Activated naive CD8-positive, alpha-beta T cell treated with anti-CD3 and anti-CD28 coated beads, Interleukin-2, amount 10 ng/mL, durations not matched to agents 7 days and 5 days (primary cell): ENCODE results near the gene KAZN. TPM values are rescaled to one million over a fixed set of nuclear protein-coding genes. Genes with fewer than 3 reads are reported as not detected.

Experiments used
- ATAC-seq: fragments of 150-1000 bp; cut with Tn5 transposase; one replicate; pipeline ENCODE4 v1.10.0; 2021; ENCODE audit warnings: low read depth, moderate library complexity
- POLR2A ChIA-PET: fragments of 350-600 bp; sonication (Branson Sonifier 250); formaldehyde crosslinking; loops from one replicate; lab custom pipeline; 2021; ENCODE audit warnings: antibody characterized with exemption; lab: Charles Lee
- DNase-seq: peaks from one replicate; pipeline ENCODE4 v3.0.0; 2021
- H3K27ac Mint-ChIP-seq: one replicate; pipeline ENCODE4 v1.8.0; 2022; ENCODE audit warnings: mild to moderate bottlenecking, mixed read lengths
- H3K27me3 Mint-ChIP-seq: one replicate; pipeline ENCODE4 v1.8.0; 2022; ENCODE audit warnings: mild to moderate bottlenecking, moderate library complexity, mixed read lengths
- H3K36me3 Mint-ChIP-seq: one replicate; pipeline ENCODE4 v1.8.0; 2021; ENCODE audit warnings: mild to moderate bottlenecking, mixed read lengths
- H3K4me1 Mint-ChIP-seq: one replicate; pipeline ENCODE4 v1.8.0; 2021; ENCODE audit warnings: mixed read lengths
- H3K4me3 Mint-ChIP-seq: one replicate; pipeline ENCODE4 v1.8.0; 2022; ENCODE audit warnings: mild to moderate bottlenecking, moderate library complexity, mixed read lengths
- H3K9me3 Mint-ChIP-seq: one replicate; pipeline ENCODE4 v1.8.0; 2021; ENCODE audit warnings: mixed read lengths
- total RNA-seq, 2 experiments: library from RNA; stranded (reverse); gene quantifications; one replicate each; pipeline ENCODE4 v1.2.3, GENCODE V29; 2021

KAZN gene
- total RNA-seq, 2 experiments from 2014 or later = 0.91 to 1.4 TPM

DNA sequence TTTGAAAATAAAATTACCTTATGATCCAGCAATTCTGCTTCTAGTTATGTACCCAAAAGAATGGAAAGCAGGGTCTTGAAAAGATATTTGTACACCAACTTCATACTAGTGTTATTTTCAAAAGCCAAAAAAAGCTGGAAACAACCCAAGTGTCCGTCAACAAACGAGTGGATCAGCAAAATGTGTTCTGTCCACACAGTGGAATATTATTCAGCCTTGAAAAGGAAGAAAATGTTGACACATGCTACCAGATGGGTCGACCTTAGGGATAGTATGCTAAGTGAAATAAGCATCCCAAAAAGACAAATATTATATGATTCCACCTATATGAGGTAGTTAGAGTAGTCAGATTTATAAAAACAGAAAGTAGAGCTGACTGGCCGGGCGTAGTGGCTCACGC is 65.3 kb downstream of the KAZN start:
- POLR2A ChIA-PET = no interaction called here
- DNase-seq (no peak), ATAC-seq (no peak)
- Mint-ChIP-seq H3K9me3 (no peaks in the 10 kb centered on the region), H3K36me3 (no peaks in the 10 kb centered on the region), H3K27ac (no peak overlapping the region), H3K27me3 (peaks cover 2% of the 10 kb centered on the region), H3K4me3 (no peak overlapping the region), H3K4me1 (no peaks in the 10 kb centered on the region)

DNA sequence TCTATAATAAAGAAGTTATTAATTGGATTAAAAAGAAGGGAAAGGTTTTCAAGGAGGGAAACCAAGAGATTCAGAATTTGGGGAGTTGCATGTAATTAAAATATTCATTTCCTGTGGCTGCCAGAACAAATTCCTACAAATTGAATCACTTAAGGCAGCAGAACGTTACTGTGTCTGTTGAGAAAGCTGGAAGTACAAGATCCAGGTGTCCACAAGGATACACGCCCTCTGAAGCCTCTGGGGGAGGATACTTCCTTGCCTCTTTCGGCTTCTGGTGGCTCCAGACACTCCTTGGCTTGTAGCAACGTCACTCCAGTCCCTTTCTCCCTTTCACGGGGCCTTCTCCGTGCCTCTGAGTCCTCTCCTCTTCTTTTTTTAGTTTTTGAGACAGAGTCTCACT is 67.9 kb downstream of the KAZN start:
- H3K4me1 Mint-ChIP-seq = no peaks in the 10 kb centered on the region
- no peaks in the 10 kb centered on the region for H3K9me3 Mint-ChIP-seq
- H3K27ac Mint-ChIP-seq = no peak overlapping the region
- H3K4me3 Mint-ChIP-seq = no peak overlapping the region
- POLR2A ChIA-PET = no interaction called here
- DNase-seq (no peak), ATAC-seq (no peak)
- peaks cover 2% of the 10 kb centered on the region for H3K27me3 Mint-ChIP-seq
- H3K36me3 Mint-ChIP-seq = no peaks in the 10 kb centered on the region

DNA sequence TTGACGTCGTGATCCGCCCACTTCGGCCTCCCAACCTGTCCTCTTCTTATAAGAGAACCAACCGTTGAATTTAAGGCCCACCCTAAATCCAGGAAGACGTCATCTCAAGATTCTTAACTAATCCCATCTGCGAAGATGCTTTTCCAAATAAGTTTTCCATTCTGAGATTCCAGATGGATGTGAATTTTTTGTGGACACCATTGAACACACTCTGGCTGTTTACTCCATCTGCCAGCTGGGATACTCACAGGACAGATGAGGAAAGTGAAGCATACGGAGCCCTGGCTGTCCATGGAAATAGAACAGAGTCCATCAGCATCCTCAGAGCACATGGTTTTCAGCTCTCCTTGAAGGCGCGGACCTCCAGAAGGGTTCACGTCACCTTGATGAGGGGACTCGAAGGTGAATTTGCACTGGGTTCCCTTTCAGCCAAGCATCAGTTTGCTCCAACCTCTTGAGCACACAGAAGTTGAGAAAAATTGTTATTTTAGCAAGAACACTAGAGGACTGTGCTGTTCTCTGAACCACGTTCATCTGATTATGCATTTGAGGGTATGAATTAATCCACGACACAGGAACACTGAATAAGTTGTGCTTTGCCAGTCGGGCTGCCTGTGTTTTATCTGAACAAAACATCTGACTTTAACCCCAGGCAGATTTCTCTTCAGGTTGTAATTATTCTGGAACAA is 68.6 kb downstream of the KAZN start:
- POLR2A ChIA-PET = no interaction called here
- H3K27me3 Mint-ChIP-seq = peaks cover 2% of the 10 kb centered on the region
- H3K27ac Mint-ChIP-seq = no peak overlapping the region
- DNase-seq (no peak), ATAC-seq (no peak)
- H3K4me1 Mint-ChIP-seq = no peaks in the 10 kb centered on the region
- no peak overlapping the region for H3K4me3 Mint-ChIP-seq
- no peaks in the 10 kb centered on the region for H3K9me3 Mint-ChIP-seq
- no peaks in the 10 kb centered on the region for H3K36me3 Mint-ChIP-seq

DNA sequence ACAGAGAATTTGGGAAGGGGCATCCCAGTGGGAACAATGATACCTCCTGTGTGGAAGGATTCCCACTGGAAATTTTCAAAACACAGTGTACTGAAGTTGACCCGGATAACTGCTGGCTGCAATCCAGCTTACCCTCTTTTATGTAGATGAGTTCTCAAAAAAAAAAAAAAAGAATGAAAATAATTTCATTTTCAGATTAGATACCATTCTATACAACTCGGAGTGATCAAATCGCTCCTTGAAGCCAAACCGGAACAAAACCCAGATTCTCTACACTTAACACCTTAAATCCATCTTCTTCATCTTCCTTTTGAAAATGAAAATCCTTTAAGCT is 69.1 kb downstream of the KAZN start:
- Mint-ChIP-seq H3K9me3 (no peaks in the 10 kb centered on the region), H3K27ac (no peak overlapping the region), H3K4me3 (no peak overlapping the region), H3K27me3 (peaks cover 2% of the 10 kb centered on the region), H3K4me1 (no peaks in the 10 kb centered on the region), H3K36me3 (no peaks in the 10 kb centered on the region)
- DNase-seq (no peak), ATAC-seq (no peak)
- POLR2A ChIA-PET = no interaction called here

DNA sequence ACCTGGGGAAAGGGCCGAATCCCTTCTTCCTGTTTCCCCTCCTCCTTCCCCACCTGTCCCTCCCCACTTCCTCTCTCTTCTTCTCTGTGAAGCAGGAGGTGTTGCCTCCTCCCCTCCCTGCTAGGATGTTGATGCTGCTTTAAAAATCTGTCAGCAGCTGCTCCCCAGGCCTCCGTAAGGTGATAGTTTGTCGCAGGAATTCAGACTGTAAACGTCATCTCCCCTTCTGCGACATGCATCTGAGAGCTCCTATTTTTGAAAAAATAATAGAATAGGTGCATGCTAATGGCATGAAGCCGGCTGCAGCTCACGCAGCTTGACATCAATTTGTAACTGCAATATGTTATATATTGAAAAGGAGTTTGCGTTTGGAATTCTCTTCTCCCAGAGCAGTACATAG is 70.1 kb downstream of the KAZN start:
- Mint-ChIP-seq H3K9me3 (no peaks in the 10 kb centered on the region), H3K27ac (no peak overlapping the region), H3K27me3 (peaks cover 2% of the 10 kb centered on the region), H3K4me1 (no peaks in the 10 kb centered on the region), H3K36me3 (no peaks in the 10 kb centered on the region), H3K4me3 (no peak overlapping the region)
- ATAC-seq (no peak), DNase-seq (no peak)
- POLR2A ChIA-PET = no interaction called here

GRCh38 chr1:14672005-14672404 is 73.5 kb downstream of the KAZN start:
- Mint-ChIP-seq H3K27ac (no peak overlapping the region), H3K36me3 (no peaks in the 10 kb centered on the region), H3K27me3 (peaks cover 2% of the 10 kb centered on the region), H3K4me3 (no peak overlapping the region), H3K9me3 (no peaks in the 10 kb centered on the region), H3K4me1 (no peaks in the 10 kb centered on the region)
- POLR2A ChIA-PET = no interaction called here
- DNase-seq (no peak), ATAC-seq (no peak)

GRCh38 chr1:14674030-14674429 is 75.5 kb downstream of the KAZN start:
- H3K27ac Mint-ChIP-seq = no peak overlapping the region
- H3K27me3 Mint-ChIP-seq = peaks cover 2% of the 10 kb centered on the region
- H3K4me1 Mint-ChIP-seq = no peaks in the 10 kb centered on the region
- no peak for ATAC-seq
- H3K4me3 Mint-ChIP-seq = no peak overlapping the region
- no peaks in the 10 kb centered on the region for H3K9me3 Mint-ChIP-seq
- no peaks in the 10 kb centered on the region for H3K36me3 Mint-ChIP-seq
- POLR2A ChIA-PET = no interaction called here
- DNase-seq = no peak

DNA sequence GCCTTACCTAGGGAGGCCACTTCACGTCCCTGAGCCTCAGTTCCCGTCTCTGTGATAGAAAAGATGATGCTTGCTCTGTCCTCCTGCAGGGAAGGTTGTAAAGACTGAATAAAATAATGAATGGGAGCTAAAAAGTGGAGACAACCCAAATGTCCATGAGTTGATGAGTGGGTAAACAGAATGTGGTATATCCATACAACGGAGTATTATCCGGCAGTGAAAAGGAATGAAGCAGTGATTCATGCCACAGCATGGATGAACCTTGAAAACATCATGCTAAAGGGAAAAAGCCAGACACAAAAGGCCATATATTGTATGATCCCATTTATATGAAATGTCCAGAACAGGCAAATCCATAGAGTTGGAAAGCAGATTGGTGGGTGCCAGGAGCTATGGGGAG is 77.9 kb downstream of the KAZN start:
- no peak overlapping the region for H3K4me3 Mint-ChIP-seq
- H3K36me3 Mint-ChIP-seq = no peaks in the 10 kb centered on the region
- no peaks in the 10 kb centered on the region for H3K9me3 Mint-ChIP-seq
- DNase-seq = no peak
- no peak for ATAC-seq
- no peak overlapping the region for H3K27ac Mint-ChIP-seq
- H3K27me3 Mint-ChIP-seq = peaks cover 2% of the 10 kb centered on the region
- no peaks in the 10 kb centered on the region for H3K4me1 Mint-ChIP-seq
- POLR2A ChIA-PET = no interaction called here

- H3K27me3 Mint-ChIP-seq = peaks cover 2% of the 10 kb centered on the region
- no peaks in the 10 kb centered on the region for H3K4me1 Mint-ChIP-seq
- POLR2A ChIA-PET = no interaction called here
- DNase-seq = no peak
- H3K9me3 Mint-ChIP-seq = peaks cover 1% of the 10 kb centered on the region
- ATAC-seq = no peak
- no peaks in the 10 kb centered on the region for H3K36me3 Mint-ChIP-seq
- H3K4me3 Mint-ChIP-seq = no peak overlapping the region
- H3K27ac Mint-ChIP-seq = no peak overlapping the region
Observed at GRCh38 chr1:14677292-14677971, 78.9 kb downstream of the KAZN start.

GRCh38 chr1:14678011-14678638 is 79.6 kb downstream of the KAZN start:
- Mint-ChIP-seq H3K4me3 (no peak overlapping the region), H3K27me3 (peaks cover 2% of the 10 kb centered on the region), H3K36me3 (no peaks in the 10 kb centered on the region), H3K4me1 (no peaks in the 10 kb centered on the region), H3K27ac (no peak overlapping the region), H3K9me3 (peaks cover 1% of the 10 kb centered on the region)
- DNase-seq (no peak), ATAC-seq (no peak)
- POLR2A ChIA-PET = no interaction called here

DNA sequence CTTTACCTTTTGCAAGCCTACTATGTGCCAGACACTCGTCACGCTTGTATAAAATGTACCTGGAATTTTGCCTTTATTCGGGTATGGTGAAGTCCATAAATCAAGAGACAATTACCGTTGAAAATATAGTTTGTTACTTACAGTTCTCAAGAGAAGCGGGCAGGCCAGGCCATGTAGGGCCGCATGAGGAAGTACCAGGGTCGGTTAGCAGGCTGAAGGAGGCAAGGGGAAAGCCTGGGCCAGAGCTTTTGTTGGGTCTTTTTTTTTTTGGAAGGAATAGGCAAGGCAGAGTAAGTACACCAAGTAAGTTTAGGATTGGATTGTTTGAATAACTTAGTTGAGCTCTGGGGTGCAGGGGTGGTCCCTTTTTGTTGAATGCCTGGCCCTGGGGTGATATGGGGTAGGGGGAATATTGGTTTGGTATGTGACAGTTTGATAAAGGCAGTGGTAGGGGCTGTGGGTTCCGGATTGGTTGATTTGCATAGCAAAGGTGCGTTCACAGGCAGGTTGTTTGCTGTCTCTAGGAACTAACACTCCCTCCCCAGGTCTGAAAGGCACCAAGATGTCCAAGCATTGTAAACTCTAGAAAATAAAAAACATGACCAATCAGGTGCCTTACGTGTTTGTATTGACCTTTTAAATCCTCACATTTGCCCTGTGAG is 80.7 kb downstream of the KAZN start:
- no peak overlapping the region for H3K4me3 Mint-ChIP-seq

GRCh38 chr1:14681182-14681581 is 82.7 kb downstream of the KAZN start:
- no peak for ATAC-seq
- H3K27me3 Mint-ChIP-seq = no peaks in the 10 kb centered on the region
- H3K36me3 Mint-ChIP-seq = no peaks in the 10 kb centered on the region
- H3K27ac Mint-ChIP-seq = no peak overlapping the region
- POLR2A ChIA-PET = no interaction called here
- H3K4me1 Mint-ChIP-seq = no peaks in the 10 kb centered on the region
- no peak for DNase-seq
- H3K9me3 Mint-ChIP-seq = peaks cover 7% of the 10 kb centered on the region
- H3K4me3 Mint-ChIP-seq = no peak overlapping the region

More for the DNA sequence above, 80.7 kb downstream of the KAZN start:
- no peak for ATAC-seq
- no peak for DNase-seq
- no peaks in the 10 kb centered on the region for H3K36me3 Mint-ChIP-seq
- H3K4me1 Mint-ChIP-seq = no peaks in the 10 kb centered on the region
- H3K9me3 Mint-ChIP-seq = peaks cover 6% of the 10 kb centered on the region
- POLR2A ChIA-PET = no interaction called here
- no peak overlapping the region for H3K27ac Mint-ChIP-seq
- peaks cover 2% of the 10 kb centered on the region for H3K27me3 Mint-ChIP-seq

GRCh38 chr1:14682941-14683621 is 84.6 kb downstream of the KAZN start:
- no peak overlapping the region for H3K27ac Mint-ChIP-seq
- DNase-seq (no peak), ATAC-seq (no peak)
- POLR2A ChIA-PET = no interaction called here
- H3K9me3 Mint-ChIP-seq = peaks cover 7% of the 10 kb centered on the region
- no peaks in the 10 kb centered on the region for H3K36me3 Mint-ChIP-seq
- H3K4me1 Mint-ChIP-seq = no peaks in the 10 kb centered on the region
- H3K27me3 Mint-ChIP-seq = no peaks in the 10 kb centered on the region
- no peak overlapping the region for H3K4me3 Mint-ChIP-seq
